Stimulated activated CD8-positive, alpha-beta memory T cell treated with anti-CD3 and anti-CD28 coated beads, Interleukin-15, amount 100 ng/mL, for 1 hour (primary cell): Measurements from ENCODE around the gene PCED1A.
A peak's percentile ranks its signal among the peaks of the same experiment; 100 is the strongest.

Experiments used
- DNase-seq: peaks from one replicate; pipeline ENCODE4 v3.0.0-alpha.2; 2020; ENCODE audit warnings: low read depth

PCED1A gene

GRCh38 chr20:2840138-2840966, at the start of gene PCED1A, which contains the start of gene VPS16:
PCED1A (minus strand) TSS chr20:2840655; CDS start chr20:2839912, 743 bp downstream.
VPS16 (plus strand) TSS chr20:2840745; CDS start chr20:2840775, 30 bp downstream.
- DNase-seq, result peak; percentile 75

GRCh38 chr20:2889797-2890196, 49.3 kb upstream of the PCED1A start:
- no peak for DNase-seq

- DNase-seq, result no peak
These were observed 48.8 kb upstream of the PCED1A start for GRCh38 chr20:2889209-2889608.

GRCh38 chr20:2888224-2888955, 47.9 kb upstream of the PCED1A start:
- no peak for DNase-seq

- no peak for DNase-seq
These were observed 47.3 kb upstream of the PCED1A start for GRCh38 chr20:2887715-2888114.

GRCh38 chr20:2883726-2884637, 43.5 kb upstream of the PCED1A start:
- DNase-seq, result no peak

GRCh38 chr20:2880650-2881049, 40.2 kb upstream of the PCED1A start:
- no peak for DNase-seq

GRCh38 chr20:2879146-2879545, 38.7 kb upstream of the PCED1A start:
- DNase-seq, result no peak

- DNase-seq, result no peak
These were observed 38.1 kb upstream of the PCED1A start for GRCh38 chr20:2878515-2878914.

GRCh38 chr20:2875690-2876203, 35.3 kb upstream of the PCED1A start:
- no peak for DNase-seq

- no peak for DNase-seq
These were observed 34.0 kb upstream of the PCED1A start for GRCh38 chr20:2874456-2874855.

GRCh38 chr20:2873747-2874041, 33.2 kb upstream of the PCED1A start:
- DNase-seq, result no peak

GRCh38 chr20:2873010-2873746, 32.7 kb upstream of the PCED1A start, which contains the start of gene PTPRA:
PTPRA (plus strand) TSS chr20:2873481; CDS start chr20:2964278, 90,797 bp downstream.
- peak; percentile 81 for DNase-seq

- no peak for DNase-seq
These were observed 32.1 kb upstream of the PCED1A start for GRCh38 chr20:2872459-2873009.

GRCh38 chr20:2871661-2872458, 31.4 kb upstream of the PCED1A start:
- DNase-seq, result no peak

GRCh38 chr20:2871111-2871465, 30.6 kb upstream of the PCED1A start:
- DNase-seq, result no peak

GRCh38 chr20:2869381-2869780, 28.9 kb upstream of the PCED1A start:
- no peak for DNase-seq

- no peak for DNase-seq
These were observed 26.8 kb upstream of the PCED1A start for GRCh38 chr20:2867081-2867864.

- DNase-seq, result no peak
These were observed 25.8 kb upstream of the PCED1A start for GRCh38 chr20:2866236-2866635.
